ENCODE measurements around the gene CTBP2. TPM values are rescaled to one million over a fixed set of nuclear protein-coding genes. Genes with fewer than 3 reads are reported as not detected.
"Not testable (repeated sequence)": the region's sequence is repeated elsewhere in the genome, so short reads cannot be mapped to it uniquely, and the experiment has no call there.

CTBP2 gene
- total RNA-seq, 1 donor from 2014 or later, result 73.0 TPM

GRCh38 chr10:125190946-125191345, 30.6 kb upstream of the CTBP2 start:
- H3K27me3 ChIP-seq (ENCODE audit: low read depth), result peaks cover 4% of the 10 kb centered on the region
- H3K4me3 ChIP-seq, result no peak overlapping the region
- no peak overlapping the region for H3K27ac ChIP-seq
- H3K4me1 ChIP-seq, result no peaks in the 10 kb centered on the region
- no peaks in the 10 kb centered on the region for H3K9me3 ChIP-seq
- TF ChIP-seq CTCF (IDR thresholded peaks at IDR 0.05), result no peak
- ATAC-seq (no peak), DNase-seq (no peak)
- no peaks in the 10 kb centered on the region for H3K36me3 ChIP-seq
- intact Hi-C loops (cut with DNase I), result no loop called here

DNA sequence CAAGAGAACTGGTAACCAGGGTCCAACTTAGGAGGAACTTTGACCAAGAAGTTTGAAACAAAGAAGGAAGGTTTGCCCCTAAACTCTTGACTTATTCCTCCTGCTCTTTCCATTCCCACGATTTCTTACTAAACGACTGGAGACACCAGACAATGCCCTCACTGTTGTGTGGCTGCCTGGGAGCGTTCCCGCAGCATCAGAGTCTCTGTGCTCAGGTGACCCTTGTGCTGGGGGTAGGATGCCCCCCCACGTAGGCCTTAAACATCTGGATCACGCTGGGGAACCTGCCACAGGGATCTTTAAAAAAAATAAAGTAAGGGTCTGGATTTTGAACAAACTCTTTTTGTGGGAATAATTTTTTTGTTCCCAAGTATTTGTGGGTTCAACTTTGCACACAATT, 30.1 kb upstream of the CTBP2 start:
- H3K27me3 ChIP-seq (ENCODE audit: low read depth), result peaks cover 4% of the 10 kb centered on the region
- H3K4me1 ChIP-seq, result no peaks in the 10 kb centered on the region
- H3K27ac ChIP-seq, result no peak overlapping the region
- H3K9me3 ChIP-seq, result no peaks in the 10 kb centered on the region
- DNase-seq (no peak), ATAC-seq (no peak)
- no peak overlapping the region for H3K4me3 ChIP-seq
- intact Hi-C loops (cut with DNase I), result no loop called here
- H3K36me3 ChIP-seq, result no peaks in the 10 kb centered on the region
- no peak for TF ChIP-seq CTCF (IDR thresholded peaks at IDR 0.05)

DNA sequence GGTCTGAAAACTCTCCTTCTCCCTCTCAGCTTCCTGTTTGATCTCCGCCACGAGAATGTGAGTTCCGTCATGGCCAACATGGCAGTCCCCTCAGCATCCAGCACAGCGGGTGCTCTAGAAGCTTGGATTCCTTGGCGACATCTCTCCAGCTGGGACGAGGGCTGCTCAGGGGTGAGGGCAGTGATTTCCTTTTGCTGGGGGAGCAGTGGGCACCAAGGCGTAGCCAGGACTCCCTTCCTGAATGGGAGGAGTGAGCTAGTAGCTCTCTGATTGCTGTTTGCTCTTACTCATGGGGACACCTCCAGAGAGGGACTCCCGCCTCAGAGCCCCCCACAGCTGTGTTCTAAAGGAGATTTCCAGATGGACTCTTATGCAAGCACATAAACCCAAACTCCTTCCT, 28.8 kb upstream of the CTBP2 start:
- no peak for TF ChIP-seq CTCF (IDR thresholded peaks at IDR 0.05)
- intact Hi-C loops (cut with DNase I), result no loop called here
- Histone ChIP-seq H3K27ac (no peak overlapping the region), H3K4me1 (no peaks in the 10 kb centered on the region), H3K9me3 (no peaks in the 10 kb centered on the region), H3K4me3 (no peak overlapping the region), H3K36me3 (no peaks in the 10 kb centered on the region), H3K27me3 (ENCODE audit: low read depth) (peaks cover 4% of the 10 kb centered on the region)
- DNase-seq (no peak), ATAC-seq (no peak)

DNA sequence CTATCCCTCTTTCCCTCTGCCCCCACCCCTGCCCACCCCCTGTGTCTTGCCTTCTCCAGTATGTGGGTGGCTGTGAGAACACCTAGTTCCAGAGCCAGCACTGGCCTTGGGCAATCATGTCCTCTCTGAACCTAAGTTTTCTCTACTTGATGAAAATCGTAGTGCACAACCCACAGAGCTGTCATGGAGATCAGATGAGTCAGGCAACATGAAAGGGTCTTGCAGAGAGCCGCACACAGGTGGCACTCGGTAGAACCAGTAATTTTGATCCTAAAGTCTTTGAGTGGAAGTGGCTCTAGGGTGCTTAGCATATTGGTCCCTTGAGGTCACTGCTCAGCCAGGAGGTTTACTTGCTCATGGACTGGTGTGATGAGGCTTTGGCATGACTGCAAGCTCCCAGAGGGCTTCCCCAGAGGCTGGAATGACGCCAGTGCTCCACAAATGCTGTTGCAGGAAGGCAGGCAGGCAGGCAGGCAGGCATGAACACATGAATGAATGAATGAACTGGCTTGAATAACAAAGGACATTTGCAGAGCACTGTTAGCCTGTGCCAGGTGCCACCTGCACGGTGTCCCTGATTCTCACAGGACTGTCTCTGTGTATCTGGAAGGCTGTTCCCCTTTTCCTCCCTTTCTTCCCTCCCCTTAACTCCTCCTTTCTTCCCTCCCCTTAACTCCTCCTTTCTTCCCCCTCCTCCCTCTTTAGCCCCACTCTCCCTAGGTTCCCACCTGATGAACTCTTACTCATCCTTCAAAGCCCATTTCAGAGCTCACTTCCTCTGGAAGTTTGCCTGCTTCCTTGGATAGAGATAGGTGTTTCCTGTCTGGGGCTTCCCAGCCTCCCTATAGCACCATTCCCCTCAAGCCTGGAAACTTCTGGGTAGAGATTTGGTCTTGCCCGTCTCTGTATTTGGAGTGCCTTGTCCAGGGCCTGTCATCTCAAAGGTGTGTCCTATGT, 27.2 kb upstream of the CTBP2 start:
- no peaks in the 10 kb centered on the region for H3K9me3 ChIP-seq
- H3K36me3 ChIP-seq, result no peaks in the 10 kb centered on the region
- ATAC-seq (no peak), DNase-seq (no peak)
- no peak for TF ChIP-seq CTCF (IDR thresholded peaks at IDR 0.05)
- no peak overlapping the region for H3K27ac ChIP-seq
- H3K4me3 ChIP-seq, result no peak overlapping the region
- no peaks in the 10 kb centered on the region for H3K4me1 ChIP-seq
- peaks cover 4% of the 10 kb centered on the region for H3K27me3 ChIP-seq (ENCODE audit: low read depth)
- intact Hi-C loops (cut with DNase I), result no loop called here

- TF ChIP-seq CTCF (IDR thresholded peaks at IDR 0.05), result no peak
- H3K4me3 ChIP-seq, result no peak overlapping the region
- no peak for ATAC-seq
- H3K9me3 ChIP-seq, result no peaks in the 10 kb centered on the region
- H3K27me3 ChIP-seq (ENCODE audit: low read depth), result peaks cover 4% of the 10 kb centered on the region
- H3K36me3 ChIP-seq, result no peaks in the 10 kb centered on the region
- no peak for DNase-seq
- intact Hi-C loops (cut with DNase I), result no loop called here
- H3K4me1 ChIP-seq, result no peaks in the 10 kb centered on the region
- no peak overlapping the region for H3K27ac ChIP-seq
These were observed 26.2 kb upstream of the CTBP2 start for GRCh38 chr10:125186431-125187170.

DNA sequence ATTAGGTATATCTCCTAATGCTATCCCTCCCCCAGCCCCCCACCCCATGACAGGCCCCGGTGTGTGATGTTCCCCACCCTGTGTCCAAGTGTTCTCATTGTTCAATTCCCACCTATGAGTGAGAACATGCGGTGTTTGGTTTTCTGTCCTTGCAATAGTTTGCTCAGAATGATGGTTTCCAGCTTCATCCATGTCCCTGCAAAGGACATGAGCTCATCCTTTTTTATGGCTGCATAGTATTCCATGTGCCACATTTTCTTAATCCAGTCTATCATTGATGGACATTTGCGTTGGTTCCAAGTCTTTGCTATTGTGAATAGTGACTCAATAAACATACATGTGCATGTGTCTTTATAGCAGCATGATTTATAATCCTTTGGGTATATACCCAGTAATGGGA, 18.7 kb upstream of the CTBP2 start:
- H3K27ac ChIP-seq; H3K9me3 ChIP-seq; DNase-seq; ATAC-seq; H3K4me3 ChIP-seq; H3K36me3 ChIP-seq; H3K27me3 ChIP-seq (ENCODE audit: low read depth); H3K4me1 ChIP-seq; intact Hi-C loops (cut with DNase I): not testable (repeated sequence)

Data from lower lobe of right lung (tissue), 2 donors.